ENCODE data around the gene THBS3. TPM values are rescaled to one million over a fixed set of nuclear protein-coding genes. Genes with fewer than 3 reads are reported as not detected.
A peak's percentile ranks its signal among the peaks of the same experiment; 100 is the strongest.

Gene THBS3
- total RNA-seq, 1 experiment from 2014 or later = 35.9 TPM

DNA sequence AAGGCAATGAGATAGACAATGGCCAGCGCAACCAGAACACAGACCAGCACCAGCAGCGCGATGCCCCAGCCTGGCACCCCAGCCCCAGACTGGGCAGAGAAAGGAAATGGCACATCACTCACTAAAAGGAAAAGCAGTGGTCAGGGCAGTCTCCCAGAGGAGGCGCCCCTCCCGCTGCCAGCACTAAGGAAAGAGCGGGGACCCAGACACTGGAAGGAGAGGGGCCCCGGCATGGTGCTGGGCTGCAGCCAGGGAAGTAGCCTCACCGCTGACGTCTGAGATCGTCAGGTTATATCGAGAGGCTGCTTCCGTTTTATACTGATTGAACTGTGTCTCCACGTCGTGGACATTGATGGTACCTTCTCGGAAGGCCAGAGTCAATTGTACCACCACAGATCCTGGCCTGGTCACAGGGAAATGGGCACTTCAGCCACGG, 20.2 kb downstream of the THBS3 start:
- no peak overlapping the region for H3K27ac ChIP-seq (ENCODE audit: low read length)
- BruUV-seq (replicated peaks) = TSS peak; percentile 97
- ATAC-seq (peak; percentile 33; the same call in 1 of the 2 replicates), DNase-seq (ENCODE audit: low read depth, low spot score) (no peak)
- H3K9me3 ChIP-seq (ENCODE audit: control insufficient read depth, insufficient read depth, low read depth, low read length) = no peaks in the 10 kb centered on the region
- peaks cover 3% of the 10 kb centered on the region for H3K4me1 ChIP-seq (ENCODE audit: control insufficient read depth, insufficient read depth, low read length)
- TF ChIP-seq POLR2AphosphoS5 (IDR thresholded peaks at IDR 0.05; ENCODE audit: low read depth, low read length) (no peak), SIN3A (IDR thresholded peaks at IDR 0.05; ENCODE audit: borderline replicate concordance, insufficient read depth, low read depth, low read length) (no peak), TCF7L2 (IDR thresholded peaks at IDR 0.05; ENCODE audit: low read depth, low read length) (no peak)
- TF ChIP-seq, protein P1, sequence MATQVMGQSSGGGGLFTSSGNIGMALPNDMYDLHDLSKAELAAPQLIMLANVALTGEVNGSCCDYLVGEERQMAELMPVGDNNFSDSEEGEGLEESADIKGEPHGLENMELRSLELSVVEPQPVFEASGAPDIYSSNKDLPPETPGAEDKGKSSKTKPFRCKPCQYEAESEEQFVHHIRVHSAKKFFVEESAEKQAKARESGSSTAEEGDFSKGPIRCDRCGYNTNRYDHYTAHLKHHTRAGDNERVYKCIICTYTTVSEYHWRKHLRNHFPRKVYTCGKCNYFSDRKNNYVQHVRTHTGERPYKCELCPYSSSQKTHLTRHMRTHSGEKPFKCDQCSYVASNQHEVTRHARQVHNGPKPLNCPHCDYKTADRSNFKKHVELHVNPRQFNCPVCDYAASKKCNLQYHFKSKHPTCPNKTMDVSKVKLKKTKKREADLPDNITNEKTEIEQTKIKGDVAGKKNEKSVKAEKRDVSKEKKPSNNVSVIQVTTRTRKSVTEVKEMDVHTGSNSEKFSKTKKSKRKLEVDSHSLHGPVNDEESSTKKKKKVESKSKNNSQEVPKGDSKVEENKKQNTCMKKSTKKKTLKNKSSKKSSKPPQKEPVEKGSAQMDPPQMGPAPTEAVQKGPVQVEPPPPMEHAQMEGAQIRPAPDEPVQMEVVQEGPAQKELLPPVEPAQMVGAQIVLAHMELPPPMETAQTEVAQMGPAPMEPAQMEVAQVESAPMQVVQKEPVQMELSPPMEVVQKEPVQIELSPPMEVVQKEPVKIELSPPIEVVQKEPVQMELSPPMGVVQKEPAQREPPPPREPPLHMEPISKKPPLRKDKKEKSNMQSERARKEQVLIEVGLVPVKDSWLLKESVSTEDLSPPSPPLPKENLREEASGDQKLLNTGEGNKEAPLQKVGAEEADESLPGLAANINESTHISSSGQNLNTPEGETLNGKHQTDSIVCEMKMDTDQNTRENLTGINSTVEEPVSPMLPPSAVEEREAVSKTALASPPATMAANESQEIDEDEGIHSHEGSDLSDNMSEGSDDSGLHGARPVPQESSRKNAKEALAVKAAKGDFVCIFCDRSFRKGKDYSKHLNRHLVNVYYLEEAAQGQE (IDR thresholded peaks at IDR 0.05; ENCODE audit: insufficient read depth in 1 of 2, low read depth in 2 of 2, low read length in 1 of 2) = no peak
- TF ChIP-seq, protein P2, sequence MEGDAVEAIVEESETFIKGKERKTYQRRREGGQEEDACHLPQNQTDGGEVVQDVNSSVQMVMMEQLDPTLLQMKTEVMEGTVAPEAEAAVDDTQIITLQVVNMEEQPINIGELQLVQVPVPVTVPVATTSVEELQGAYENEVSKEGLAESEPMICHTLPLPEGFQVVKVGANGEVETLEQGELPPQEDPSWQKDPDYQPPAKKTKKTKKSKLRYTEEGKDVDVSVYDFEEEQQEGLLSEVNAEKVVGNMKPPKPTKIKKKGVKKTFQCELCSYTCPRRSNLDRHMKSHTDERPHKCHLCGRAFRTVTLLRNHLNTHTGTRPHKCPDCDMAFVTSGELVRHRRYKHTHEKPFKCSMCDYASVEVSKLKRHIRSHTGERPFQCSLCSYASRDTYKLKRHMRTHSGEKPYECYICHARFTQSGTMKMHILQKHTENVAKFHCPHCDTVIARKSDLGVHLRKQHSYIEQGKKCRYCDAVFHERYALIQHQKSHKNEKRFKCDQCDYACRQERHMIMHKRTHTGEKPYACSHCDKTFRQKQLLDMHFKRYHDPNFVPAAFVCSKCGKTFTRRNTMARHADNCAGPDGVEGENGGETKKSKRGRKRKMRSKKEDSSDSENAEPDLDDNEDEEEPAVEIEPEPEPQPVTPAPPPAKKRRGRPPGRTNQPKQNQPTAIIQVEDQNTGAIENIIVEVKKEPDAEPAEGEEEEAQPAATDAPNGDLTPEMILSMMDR (IDR thresholded peaks at IDR 0.05) = no peak
- ChIA-PET CTCF (no interaction called here), POLR2A (no interaction called here)
- no peaks in the 10 kb centered on the region for H3K27me3 ChIP-seq (ENCODE audit: control insufficient read depth, insufficient read depth, low read length)
- no peaks in the 10 kb centered on the region for H3K36me3 ChIP-seq (ENCODE audit: control insufficient read depth, insufficient read depth, low read length)
- in situ Hi-C loops (cut with HindIII; ENCODE audit: low pct_unique_long_range_greater_than_20kb, low sequenced_read_pairs) = no loop called here
- H3K4me3 ChIP-seq (ENCODE audit: low read depth in 2 of 2, low read length in 2 of 2) = no peak overlapping the region
- intact Hi-C loops (cut with micrococcal nuclease; ENCODE audit: unreplicated experiment) = no loop called here

DNA sequence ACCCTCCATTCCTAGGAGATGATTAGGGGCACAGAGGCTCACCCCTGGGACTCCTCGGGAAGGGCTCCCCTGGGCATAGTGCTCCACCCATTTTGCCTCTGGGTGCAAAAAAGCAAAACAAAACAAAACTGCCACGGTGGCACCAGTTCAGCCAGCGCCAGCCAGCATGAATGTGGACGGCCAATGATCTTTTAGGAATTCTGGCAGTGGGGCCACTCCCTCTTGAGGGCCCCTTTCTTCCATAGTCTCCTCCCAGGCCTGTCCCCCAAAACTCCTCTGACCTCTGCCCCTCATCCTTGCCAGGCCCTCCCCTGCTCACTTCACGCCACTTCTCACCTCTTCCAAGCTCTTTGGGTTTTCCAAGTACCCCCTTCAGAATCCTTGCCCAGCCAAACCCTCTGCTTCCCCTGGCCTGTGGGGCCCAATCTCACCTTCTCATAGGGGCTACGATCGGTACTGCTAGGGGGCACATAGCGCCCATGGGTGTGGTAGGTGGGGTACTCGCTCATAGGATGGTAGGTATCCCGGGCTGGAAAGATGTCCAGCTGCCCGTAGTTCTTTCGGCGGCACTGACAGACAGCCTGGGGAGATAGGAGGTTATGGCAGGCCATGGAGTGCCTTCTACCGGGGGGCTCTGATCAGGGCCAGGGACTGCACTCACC, 20.8 kb downstream of the THBS3 start:
- no peaks in the 10 kb centered on the region for H3K36me3 ChIP-seq (ENCODE audit: control insufficient read depth, insufficient read depth, low read length)
- TF ChIP-seq POLR2AphosphoS5 (IDR thresholded peaks at IDR 0.05; ENCODE audit: low read depth, low read length) = no peak
- TF ChIP-seq, protein P2 (IDR thresholded peaks at IDR 0.05) = no peak
- ChIA-PET POLR2A (interaction anchor here (0.7 kb wide), 1 partner anchor 11 kb away, joined by 3 read pairs; no protein-coding TSS in a partner anchor), CTCF (interaction anchor here (0.7 kb wide), 1 partner anchor 93 kb away, joined by 5 read pairs; no protein-coding TSS in a partner anchor)
- no TSS peak for BruUV-seq (replicated peaks)
- in situ Hi-C loops (cut with HindIII; ENCODE audit: low pct_unique_long_range_greater_than_20kb, low sequenced_read_pairs) (no loop called here), intact Hi-C loops (cut with micrococcal nuclease; ENCODE audit: unreplicated experiment) (no loop called here)
- H3K4me3 ChIP-seq (ENCODE audit: low read depth in 2 of 2, low read length in 2 of 2) = no peak overlapping the region
- no peaks in the 10 kb centered on the region for H3K9me3 ChIP-seq (ENCODE audit: control insufficient read depth, insufficient read depth, low read depth, low read length)
- DNase-seq (ENCODE audit: low read depth, low spot score) = no peak
- peaks cover 2% of the 10 kb centered on the region for H3K4me1 ChIP-seq (ENCODE audit: control insufficient read depth, insufficient read depth, low read length)
- no peaks in the 10 kb centered on the region for H3K27me3 ChIP-seq (ENCODE audit: control insufficient read depth, insufficient read depth, low read length)
- no peak overlapping the region for H3K27ac ChIP-seq (ENCODE audit: low read length)
- ATAC-seq = no peak
